Amygdala (tissue), 56 donors: Measurements from ENCODE around the gene HPSE2.
"Not testable (repeated sequence)": the region's sequence is repeated elsewhere in the genome, so short reads cannot be mapped to it uniquely, and the experiment has no call there.

Experiments
- DNase-seq, 56 donors: peaks; one replicate each; lab custom pipeline; 2025; lab: John Stamatoyannopoulos, UW

The HPSE2 gene

GRCh38 chr10:99235658-99236626 lies at the start of gene HPSE2:
TSS of gene HPSE2 (minus strand) at chr10:99235852.
- no peak for DNase-seq

GRCh38 chr10:99280472-99280871 lies 44.8 kb upstream of the HPSE2 start:
- no peak for DNase-seq

GRCh38 chr10:99279626-99280111 lies 44.0 kb upstream of the HPSE2 start:
- DNase-seq, result no peak

DNA sequence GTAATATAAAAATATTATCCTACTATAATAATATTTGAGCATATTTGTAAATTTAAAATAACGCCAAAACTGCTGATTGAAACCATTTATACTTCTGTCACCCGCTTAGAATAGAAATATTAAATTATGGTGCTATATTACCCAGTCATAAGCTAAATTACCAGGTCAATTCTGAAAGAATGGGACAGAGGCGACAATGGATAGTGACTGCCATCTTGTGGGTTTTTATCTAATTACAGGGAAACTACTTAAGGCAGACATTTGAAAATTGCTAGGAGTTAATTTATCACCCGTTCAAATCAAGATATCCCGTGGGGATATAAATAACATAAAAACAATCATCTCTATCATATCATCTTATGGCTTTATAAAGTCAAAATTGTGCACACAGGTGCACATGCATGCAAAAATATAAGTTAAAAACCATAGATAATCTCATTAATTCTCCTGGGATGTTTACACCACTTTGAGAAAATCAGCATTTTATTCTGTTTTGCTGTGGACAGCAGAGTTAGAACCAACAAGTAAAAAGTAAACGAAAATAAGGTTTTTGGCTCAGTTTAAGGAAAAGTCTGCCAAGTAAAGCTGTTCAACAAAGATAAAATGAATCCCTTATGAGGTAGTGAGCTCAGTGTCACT lies 41.3 kb upstream of the HPSE2 start:
- no peak for DNase-seq

DNA sequence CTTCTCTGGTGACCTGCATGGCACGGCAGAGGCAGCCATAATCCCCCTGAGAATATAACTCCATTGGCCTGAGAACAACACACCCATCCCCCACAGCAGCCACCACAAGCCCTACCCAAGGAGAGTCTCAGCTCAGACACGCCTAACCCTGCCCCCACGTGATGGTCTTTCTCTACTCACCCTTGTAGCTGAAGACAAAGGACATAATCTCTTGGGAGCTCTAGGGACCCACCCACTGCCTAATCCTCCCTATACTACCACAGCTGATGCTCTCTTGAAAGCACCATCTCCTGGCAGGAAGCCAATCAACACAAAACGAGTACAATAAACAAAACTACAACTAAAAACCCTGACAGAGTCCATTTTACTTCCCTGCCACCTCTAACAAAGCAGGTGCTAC lies 30.7 kb upstream of the HPSE2 start:
- no peak for DNase-seq

DNA sequence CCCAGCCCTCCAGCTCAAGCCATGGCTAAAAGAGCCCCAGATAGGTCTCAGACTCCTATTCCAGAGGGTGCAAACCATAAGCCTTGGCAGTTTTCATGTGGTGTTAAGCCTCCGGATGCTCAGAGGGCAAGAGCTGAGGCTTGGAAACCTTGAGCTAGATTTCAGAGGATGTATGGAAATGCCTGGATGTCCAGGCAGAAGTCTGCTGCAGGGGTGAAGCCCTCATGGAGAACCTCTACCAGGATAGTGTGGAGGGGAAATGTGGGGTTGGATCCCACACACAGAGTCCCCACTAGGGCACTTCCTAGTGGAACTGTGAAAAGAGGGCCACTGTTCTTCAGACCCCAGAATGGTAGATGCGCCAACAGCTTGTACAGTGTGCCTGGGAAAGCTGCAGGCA lies 13.2 kb upstream of the HPSE2 start:
- DNase-seq, result no peak

- DNase-seq, result not testable (repeated sequence)
Measured at GRCh38 chr10:99247893-99248292, 12.2 kb upstream of the HPSE2 start.

- DNase-seq, result no peak
Measured at GRCh38 chr10:99236627-99237309, 1.1 kb upstream of the HPSE2 start.

GRCh38 chr10:99234791-99235657 lies 628 bp downstream of the HPSE2 start:
- DNase-seq, result no peak

DNA sequence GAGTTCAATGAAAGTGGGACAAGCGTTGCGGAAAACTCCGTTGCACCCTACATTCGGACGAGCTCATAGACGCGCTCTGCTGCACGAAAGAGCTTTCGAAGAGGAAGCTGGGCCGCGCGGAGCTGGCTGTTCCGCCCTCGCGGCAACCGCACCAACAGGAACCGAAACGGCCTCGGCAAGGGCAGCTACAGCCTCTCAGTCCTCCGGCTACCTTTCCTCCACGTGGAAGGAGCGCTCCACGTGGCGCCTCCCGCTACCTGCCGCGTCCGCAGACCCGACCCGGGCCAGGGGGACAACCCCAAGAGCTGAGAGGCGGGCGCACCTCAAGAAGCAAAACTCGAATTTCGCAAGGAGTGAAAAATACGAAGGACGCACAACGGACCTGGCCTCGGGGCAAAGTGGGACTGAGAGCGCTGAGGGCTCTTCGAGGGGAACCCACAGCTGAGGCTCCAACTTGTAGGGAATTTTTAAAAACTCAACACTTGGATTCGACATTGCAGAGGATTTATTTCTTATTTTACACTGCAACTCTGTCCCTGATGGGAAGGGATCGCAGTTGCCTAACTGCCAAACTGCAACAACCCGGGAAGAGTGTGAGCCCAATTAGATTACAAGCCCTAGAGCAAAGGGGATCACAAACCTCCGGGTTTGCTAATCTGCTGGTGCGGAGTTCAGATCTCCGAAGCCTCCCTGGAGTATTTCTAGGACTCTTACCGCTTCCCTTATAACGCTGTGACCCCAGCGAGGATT lies 1.4 kb downstream of the HPSE2 start:
- peak in 13 of 56 donors; percentile 4 to 52 (median 18) for DNase-seq

DNA sequence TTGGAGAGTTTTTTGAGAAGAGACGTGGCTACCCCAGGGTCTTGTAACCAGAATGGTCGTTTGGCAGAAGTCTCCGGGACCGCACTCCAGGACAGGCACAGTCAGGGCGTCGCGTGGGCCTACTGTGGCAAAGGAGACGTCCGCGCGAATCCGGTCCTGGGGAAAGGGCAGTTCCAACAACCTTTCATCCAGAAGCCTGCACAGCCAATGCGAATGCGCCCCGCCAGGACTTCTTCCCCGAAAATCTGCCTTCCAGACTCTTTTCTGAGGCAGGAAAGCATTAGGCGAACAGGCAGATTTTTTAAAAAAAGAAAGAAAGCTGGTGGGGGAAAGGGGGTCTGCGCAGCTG lies 2.0 kb downstream of the HPSE2 start:
- no peak for DNase-seq

DNA sequence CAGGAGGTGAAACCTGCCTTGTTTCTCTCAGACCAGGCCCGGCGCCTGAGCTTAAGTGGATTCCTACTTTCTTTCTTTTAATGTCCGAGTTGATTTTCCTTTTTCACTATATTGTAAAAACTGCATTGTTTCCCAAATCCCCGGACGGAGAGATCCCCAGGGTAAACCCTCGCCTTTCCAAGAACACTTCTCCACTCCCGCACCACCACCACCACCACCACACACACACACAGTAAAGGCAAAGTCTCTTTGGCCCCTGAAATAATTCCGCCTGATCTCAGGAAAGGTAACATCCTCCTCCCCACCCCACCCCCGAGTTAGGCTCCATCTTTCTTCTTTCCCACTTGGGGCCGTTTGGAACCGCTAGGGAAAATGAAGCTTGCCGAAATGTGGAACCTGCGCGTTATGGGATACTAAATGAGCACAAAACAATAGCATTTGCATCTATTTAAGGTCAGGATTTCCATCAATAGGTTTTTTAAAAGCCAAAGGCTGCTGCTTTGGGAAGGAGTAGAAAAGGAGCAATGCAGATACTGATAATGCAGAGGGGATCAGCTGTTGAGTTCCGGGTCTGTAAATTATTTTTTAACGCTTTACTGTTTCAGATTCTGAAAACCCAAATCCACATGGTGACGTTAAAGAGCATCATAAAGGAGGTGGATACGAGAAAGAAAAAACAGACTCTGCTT lies 2.5 kb downstream of the HPSE2 start:
- DNase-seq, result no peak

DNA sequence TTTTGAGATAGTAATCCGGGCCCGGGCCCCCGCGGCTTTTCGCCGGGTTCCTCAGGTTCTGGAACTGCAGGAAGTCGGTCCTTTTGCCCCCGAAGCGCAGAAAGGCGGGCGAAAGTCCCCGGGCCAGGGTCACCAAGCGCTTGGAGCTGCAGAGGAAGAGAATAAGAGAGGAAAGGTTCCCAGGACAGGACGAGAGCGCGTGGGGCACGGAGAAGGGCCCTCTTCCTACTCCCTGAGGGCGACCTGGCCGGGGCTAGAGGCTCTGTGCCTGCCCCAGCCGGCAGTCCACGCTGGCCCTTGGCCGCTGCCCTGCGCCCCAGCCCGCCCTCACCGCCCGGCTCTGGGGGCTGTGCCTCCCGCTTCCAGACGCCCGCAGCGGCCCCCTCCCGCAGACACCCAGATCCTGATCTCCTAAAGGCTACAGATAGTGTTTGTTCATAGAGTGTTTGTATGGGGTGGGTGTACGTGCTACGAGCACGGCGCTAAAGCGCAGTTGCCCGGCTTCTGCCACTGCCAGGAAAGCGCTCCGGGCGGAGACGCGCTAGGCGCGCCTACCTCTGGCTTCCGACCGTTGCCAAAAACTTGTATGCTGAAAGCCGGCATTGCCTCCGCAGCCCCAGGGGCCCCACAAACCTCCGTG lies 3.2 kb downstream of the HPSE2 start:
- DNase-seq, result peak in 2 of 56 donors; percentile 26 to 53

- DNase-seq, result no peak
Measured at GRCh38 chr10:99224766-99225165, 10.9 kb downstream of the HPSE2 start.

- DNase-seq, result no peak
Measured at GRCh38 chr10:99207340-99207739, 28.3 kb downstream of the HPSE2 start.

DNA sequence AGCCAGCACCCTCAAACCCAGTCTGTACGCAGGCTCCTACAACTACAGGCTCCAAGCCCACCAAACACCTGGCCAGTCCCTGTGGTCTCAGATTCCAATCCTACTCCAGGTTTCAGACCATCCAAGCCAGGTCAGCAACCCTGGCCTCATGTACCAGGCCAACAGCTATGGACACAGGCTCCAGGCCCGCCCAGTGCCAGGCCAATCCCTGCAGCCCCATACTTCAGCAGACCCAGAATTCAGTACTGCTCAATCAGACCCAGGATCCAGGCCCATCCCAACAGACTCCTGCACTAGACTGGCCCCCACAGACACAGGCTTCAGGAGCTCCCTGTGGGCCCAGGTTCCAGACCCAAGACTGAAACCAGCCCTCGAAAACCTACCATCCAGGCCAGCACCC lies 32.3 kb downstream of the HPSE2 start:
- DNase-seq, result no peak

DNA sequence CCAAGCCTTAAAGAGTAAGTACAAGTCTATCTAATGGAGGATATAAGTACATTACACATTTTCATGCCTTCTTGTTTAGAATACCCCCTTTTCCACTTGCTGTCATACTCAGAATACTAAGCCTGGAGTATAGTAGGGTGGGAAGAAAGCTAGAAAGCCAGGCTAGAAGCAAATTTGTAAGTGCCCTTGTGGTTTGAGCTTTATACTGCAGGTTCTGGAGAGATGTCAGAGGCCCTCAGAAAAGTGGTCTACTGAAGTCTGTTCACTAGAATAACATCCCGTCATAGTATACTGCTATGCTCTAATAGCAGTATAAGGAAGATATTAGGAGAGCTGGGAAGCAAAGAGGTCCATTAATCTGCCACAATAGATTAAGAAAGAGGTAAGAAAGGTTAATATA lies 62.7 kb downstream of the HPSE2 start:
- DNase-seq, result no peak

DNA sequence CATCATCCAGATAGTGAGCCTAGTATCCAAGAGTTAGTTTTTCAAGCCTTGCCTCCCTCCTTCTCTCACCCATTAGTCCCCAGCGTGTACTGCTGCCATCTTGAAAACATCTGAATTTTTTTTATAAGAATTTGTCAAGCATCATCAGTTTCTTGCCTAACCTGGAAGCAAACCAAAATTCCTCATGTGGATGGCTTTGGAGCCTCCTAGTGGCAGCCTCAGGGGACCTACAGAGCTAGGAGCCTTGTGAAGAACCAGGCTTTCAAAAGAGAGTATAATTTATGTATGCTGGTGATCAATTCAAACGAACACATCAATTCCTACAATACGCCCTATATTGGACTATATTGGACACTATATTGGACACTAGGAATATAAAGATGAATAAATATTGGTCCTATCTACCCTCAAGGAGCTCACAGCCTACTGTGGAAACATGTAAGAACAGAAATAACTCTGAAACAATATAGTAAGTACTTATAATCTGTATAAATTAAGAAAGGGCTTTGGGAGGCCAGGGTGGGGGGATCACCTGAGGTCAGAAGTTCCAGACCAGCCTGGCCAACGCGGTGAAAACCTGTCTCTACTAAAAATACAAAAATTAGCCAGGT lies 63.4 kb downstream of the HPSE2 start:
- DNase-seq, result peak in 24 of 56 donors; percentile 1 to 56 (median 6)
